Astrocyte (in vitro differentiated cells and primary cell): Measurements from ENCODE around the gene ADARB2. TPM values are rescaled to one million over a fixed set of nuclear protein-coding genes. Genes with fewer than 3 reads are reported as not detected.

Experiments
- DNase-seq: peaks from one replicate; pipeline ENCODE4 v3.0.0-alpha.2; 2010; ENCODE audit warnings: low read depth
- FAIRE-seq: peaks from 2 replicates; lab custom pipeline; 2011; peaks lifted over from hg19 to GRCh38; lab: Jason Lieb, UNC
- H2AFZ ChIP-seq: 2 replicates; pipeline ENCODE4 v1.6.0; 2012; ENCODE audit warnings: low read depth, low read length, inconsistent platforms
- H3K27ac ChIP-seq: 2 replicates; pipeline ENCODE4 v1.5.1; 2011; ENCODE audit warnings: low read depth, low read length, inconsistent platforms
- H3K27me3 ChIP-seq: 2 replicates; pipeline ENCODE4 v1.6.0; 2011; ENCODE audit warnings: low read length, inconsistent platforms; ENCODE audit not compliant: insufficient read depth
- H3K36me3 ChIP-seq: 2 replicates; pipeline ENCODE4 v1.5.1; 2011; ENCODE audit warnings: low read length, inconsistent platforms; ENCODE audit not compliant: insufficient read depth
- H3K4me1 ChIP-seq: 2 replicates; pipeline ENCODE4 v1.5.1; 2011; ENCODE audit warnings: low read length, inconsistent platforms; ENCODE audit not compliant: insufficient read depth
- H3K4me2 ChIP-seq: 2 replicates; pipeline ENCODE4 v1.6.0; 2012; ENCODE audit warnings: low read length, inconsistent platforms
- H3K4me3 ChIP-seq: 2 replicates; pipeline ENCODE4 v1.5.1; 2011; ENCODE audit warnings: low read depth, mild to moderate bottlenecking, low read length, inconsistent platforms; ENCODE audit not compliant: insufficient read depth
- H3K79me2 ChIP-seq: 2 replicates; pipeline ENCODE4 v1.6.0; 2012; ENCODE audit warnings: mild to moderate bottlenecking, low read length, inconsistent platforms; ENCODE audit not compliant: insufficient read depth
- H3K9ac ChIP-seq: 2 replicates; pipeline ENCODE4 v1.6.0; 2012; ENCODE audit warnings: mild to moderate bottlenecking, low read length, inconsistent platforms
- H3K9me3 ChIP-seq: 2 replicates; pipeline ENCODE4 v1.5.1; 2012; ENCODE audit warnings: low read depth, mild to moderate bottlenecking, low read length, inconsistent platforms; ENCODE audit not compliant: insufficient read depth
- H4K20me1 ChIP-seq: 2 replicates; pipeline ENCODE4 v1.6.0; 2012; ENCODE audit warnings: low read length, inconsistent platforms; ENCODE audit not compliant: insufficient read depth
- H3K27ac Mint-ChIP-seq: one replicate; pipeline ENCODE4 v1.8.0; 2021; ENCODE audit warnings: mild to moderate bottlenecking, mixed read lengths; ENCODE audit not compliant: unreplicated experiment
- H3K27me3 Mint-ChIP-seq: one replicate; pipeline ENCODE4 v1.8.0; 2021; ENCODE audit warnings: low read depth, mixed read lengths; ENCODE audit not compliant: unreplicated experiment
- H3K36me3 Mint-ChIP-seq: one replicate; pipeline ENCODE4 v1.8.0; 2021; ENCODE audit warnings: low read depth, mixed read lengths; ENCODE audit not compliant: unreplicated experiment
- H3K4me1 Mint-ChIP-seq: one replicate; pipeline ENCODE4 v1.8.0; 2021; ENCODE audit warnings: low read depth, mixed read lengths; ENCODE audit not compliant: unreplicated experiment
- H3K4me3 Mint-ChIP-seq: one replicate; pipeline ENCODE4 v1.8.0; 2021; ENCODE audit warnings: mild to moderate bottlenecking, moderate library complexity, mixed read lengths; ENCODE audit not compliant: unreplicated experiment
- H3K9me3 Mint-ChIP-seq: one replicate; pipeline ENCODE4 v1.8.0; 2021; ENCODE audit warnings: mild to moderate bottlenecking, mixed read lengths; ENCODE audit not compliant: unreplicated experiment
- CTCF ChIP-seq: IDR thresholded peaks from 2 replicates; pipeline ENCODE4 v1.5.1; 2011; ENCODE audit warnings: low read depth, mild to moderate bottlenecking, inconsistent platforms, low read length, moderate library complexity; ENCODE audit not compliant: insufficient read depth
- EZH2 ChIP-seq: IDR thresholded peaks from 2 replicates; pipeline ENCODE4 v1.6.1; 2012; ENCODE audit warnings: mild to moderate bottlenecking, low read length, inconsistent platforms; ENCODE audit not compliant: insufficient read depth
- total RNA-seq: library from RNA; stranded (reverse); gene quantifications from 2 replicates; pipeline ENCODE4 v1.2.1, GENCODE V29; 2021

Gene ADARB2
- total RNA-seq, 1 donor from 2014 or later, result 0.18 TPM

GRCh38 chr10:1638889-1639419 lies 98.4 kb downstream of the ADARB2 start:
- TF ChIP-seq CTCF, result no peak
- TF ChIP-seq EZH2, result no peak
- H3K27ac ChIP-seq, result no peak overlapping the region
- H3K4me3 ChIP-seq, result no peak overlapping the region
- no peak overlapping the region for H3K4me2 ChIP-seq
- H3K4me3 Mint-ChIP-seq, result no peak overlapping the region
- no peaks in the 10 kb centered on the region for H3K27me3 ChIP-seq
- H3K4me1 ChIP-seq, result no peaks in the 10 kb centered on the region
- H3K4me1 Mint-ChIP-seq, result no peaks in the 10 kb centered on the region
- no peaks in the 10 kb centered on the region for H3K36me3 ChIP-seq
- no peaks in the 10 kb centered on the region for H3K9me3 ChIP-seq
- no peaks in the 10 kb centered on the region for H3K36me3 Mint-ChIP-seq
- H3K27me3 Mint-ChIP-seq, result peaks cover 22% of the 10 kb centered on the region
- no peak overlapping the region for H2AFZ ChIP-seq
- H3K27ac Mint-ChIP-seq, result no peak overlapping the region
- no peaks in the 10 kb centered on the region for H4K20me1 ChIP-seq
- H3K9ac ChIP-seq, result no peak overlapping the region
- DNase-seq (no peak), FAIRE-seq (no peak)
- H3K9me3 Mint-ChIP-seq, result peaks cover 2% of the 10 kb centered on the region
- H3K79me2 ChIP-seq, result no peaks in the 10 kb centered on the region

- Histone ChIP-seq H3K79me2 (no peaks in the 10 kb centered on the region), H3K27ac (no peak overlapping the region), H3K4me2 (no peak overlapping the region), H3K36me3 (no peaks in the 10 kb centered on the region), H3K9ac (no peak overlapping the region), H3K4me1 (no peaks in the 10 kb centered on the region), H3K9me3 (peaks cover 4% of the 10 kb centered on the region), H3K27me3 (no peaks in the 10 kb centered on the region), H4K20me1 (no peaks in the 10 kb centered on the region), H2AFZ (no peak overlapping the region), H3K4me3 (no peak overlapping the region)
- Mint-ChIP-seq H3K27me3 (peaks cover 37% of the 10 kb centered on the region), H3K4me3 (no peak overlapping the region), H3K9me3 (no peaks in the 10 kb centered on the region), H3K27ac (no peak overlapping the region), H3K36me3 (no peaks in the 10 kb centered on the region), H3K4me1 (no peaks in the 10 kb centered on the region)
- FAIRE-seq (no peak), DNase-seq (no peak)
- TF ChIP-seq EZH2, result no peak
- no peak for TF ChIP-seq CTCF
Measured at GRCh38 chr10:1635340-1635739, 102.0 kb downstream of the ADARB2 start.

GRCh38 chr10:1634239-1634638 lies 103.1 kb downstream of the ADARB2 start:
- H3K9me3 ChIP-seq, result peaks cover 8% of the 10 kb centered on the region
- Mint-ChIP-seq H3K4me1 (peaks cover 1% of the 10 kb centered on the region), H3K27ac (no peak overlapping the region), H3K27me3 (peaks cover 34% of the 10 kb centered on the region), H3K9me3 (no peaks in the 10 kb centered on the region), H3K36me3 (no peaks in the 10 kb centered on the region), H3K4me3 (no peak overlapping the region)
- no peaks in the 10 kb centered on the region for H4K20me1 ChIP-seq
- DNase-seq (no peak), FAIRE-seq (no peak)
- no peaks in the 10 kb centered on the region for H3K79me2 ChIP-seq
- no peak overlapping the region for H3K9ac ChIP-seq
- H2AFZ ChIP-seq, result no peak overlapping the region
- no peaks in the 10 kb centered on the region for H3K4me1 ChIP-seq
- H3K27me3 ChIP-seq, result no peaks in the 10 kb centered on the region
- no peaks in the 10 kb centered on the region for H3K36me3 ChIP-seq
- H3K4me2 ChIP-seq, result no peak overlapping the region
- no peak overlapping the region for H3K4me3 ChIP-seq
- no peak overlapping the region for H3K27ac ChIP-seq
- no peak for TF ChIP-seq CTCF
- TF ChIP-seq EZH2, result no peak
